GM20000 (cell line): ENCODE measurements around the gene ZNF444.
A peak's percentile ranks its signal among the peaks of the same experiment; 100 is the strongest.

ENCODE experiments used
- DNase-seq: peaks from one replicate; pipeline ENCODE4 v3.0.0; 2012; ENCODE audit warnings: low spot score
- CTCF ChIP-seq: IDR thresholded peaks from 2 replicates; pipeline ENCODE4 v1.5.1; 2012; ENCODE audit warnings: mild to moderate bottlenecking, control low read depth; ENCODE audit errors: extremely low read depth, missing control alignments

Gene ZNF444

GRCh38 chr19:56104423-56104822 is 36.7 kb upstream of the ZNF444 start:
- peak; percentile 32 for DNase-seq
- TF ChIP-seq CTCF, result no peak

- DNase-seq, result peak; percentile 79
- TF ChIP-seq CTCF, result peak; percentile 37
Measured at GRCh38 chr19:56105090-56105701, 35.9 kb upstream of the ZNF444 start.

DNA sequence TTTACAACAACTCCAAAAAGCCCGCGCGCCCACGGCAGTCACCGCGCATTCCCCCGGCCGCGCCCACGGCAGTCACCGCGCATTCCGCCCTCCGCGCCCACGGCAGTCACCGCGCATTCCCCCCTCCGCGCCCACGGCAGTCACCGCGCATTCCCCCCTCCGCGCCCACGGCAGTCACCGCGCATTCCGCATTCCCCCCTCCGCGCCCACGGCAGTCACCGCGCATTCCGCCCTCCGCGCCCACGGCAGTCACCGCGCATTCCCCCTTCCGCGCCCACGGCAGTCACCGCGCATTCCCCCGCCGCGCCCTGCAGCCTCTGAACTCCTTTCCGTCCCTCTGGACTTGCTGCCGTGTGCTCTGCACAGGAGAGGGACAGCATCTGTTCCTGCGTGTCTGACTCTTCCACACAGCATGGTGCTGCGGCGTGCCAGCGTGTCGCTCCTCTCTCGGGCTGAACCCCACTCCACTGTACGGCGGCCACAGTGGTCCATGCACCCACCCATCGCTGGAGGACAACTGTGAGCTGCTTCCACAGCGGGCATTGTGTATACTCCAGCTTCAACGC is 35.2 kb upstream of the ZNF444 start:
- DNase-seq, result peak; percentile 19

GRCh38 chr19:56106397-56106849 is 34.7 kb upstream of the ZNF444 start:
- no peak for TF ChIP-seq CTCF
- no peak for DNase-seq

- TF ChIP-seq CTCF, result no peak
Measured at GRCh38 chr19:56106993-56107392, 34.1 kb upstream of the ZNF444 start.

DNA sequence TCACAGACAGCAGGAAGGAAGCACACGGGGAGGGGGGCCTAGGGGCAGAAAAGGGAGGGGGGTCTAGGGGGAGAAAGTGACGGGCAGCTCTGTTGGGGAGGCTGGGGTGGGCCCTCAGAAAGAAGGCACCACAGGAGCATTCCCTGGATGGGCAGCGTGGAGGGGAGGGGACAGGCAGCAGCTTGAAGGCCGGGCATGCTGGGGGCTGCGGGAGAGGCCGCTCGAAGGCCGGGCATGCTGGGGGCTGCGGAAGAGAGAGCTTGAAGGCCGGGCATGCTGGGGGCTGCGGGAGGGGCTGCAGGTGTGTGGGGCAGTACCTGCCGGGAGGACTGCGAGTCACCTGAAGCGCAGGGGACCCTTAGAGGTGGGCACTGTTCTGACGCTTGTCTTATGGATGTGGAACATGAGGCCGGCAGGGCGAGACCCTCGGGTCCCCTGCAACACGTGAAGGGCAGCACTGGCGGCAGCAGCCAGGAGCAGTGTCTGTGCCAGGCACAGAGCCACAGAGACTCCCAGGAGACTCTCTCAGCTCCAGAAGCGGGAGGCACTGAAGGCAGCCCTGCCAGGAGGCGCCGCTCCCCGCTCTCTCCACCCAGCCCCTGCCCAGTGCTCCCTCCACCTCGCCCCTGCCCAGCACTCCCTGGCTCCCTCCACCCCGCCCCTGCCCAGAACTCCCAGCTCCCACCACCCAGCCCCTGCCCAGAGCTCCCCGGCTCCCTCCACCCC is 33.3 kb upstream of the ZNF444 start:
- no peak for DNase-seq
- TF ChIP-seq CTCF, result no peak

More at GRCh38 chr19:56106993-56107392, 34.1 kb upstream of the ZNF444 start:
- DNase-seq, result no peak

- TF ChIP-seq CTCF, result no peak
- DNase-seq, result no peak
Measured at GRCh38 chr19:56108447-56109195, 32.5 kb upstream of the ZNF444 start.
